Endothelial cell of umbilical vein (primary cell): ENCODE results near the gene SEL1L2. TPM values are rescaled to one million over a fixed set of nuclear protein-coding genes. Genes with fewer than 3 reads are reported as not detected.

ENCODE experiments used
- BruUV-seq: library from RNA; stranded (reverse); fragments of 400-500 nt; replicated peaks from 2 replicates; lab custom pipeline; 2021; lab: Mats Ljungman, UMichigan
- CTCF ChIA-PET: fragments of 300-600, 350-600 bp; sonication (Branson Sonifier 250); formaldehyde crosslinking; loops from one replicate; lab custom pipeline; 2021; ENCODE audit warnings: antibody characterized with exemption, inconsistent platforms; lab: Charles Lee
- POLR2A ChIA-PET: fragments of 300-600, 350-600 bp; sonication (Branson Sonifier 250); formaldehyde crosslinking; loops from one replicate; lab custom pipeline; 2021; ENCODE audit warnings: antibody characterized with exemption, inconsistent platforms; lab: Charles Lee
- DNase-seq: peaks from one replicate; pipeline ENCODE4 v3.0.0-alpha.2; 2011; ENCODE audit warnings: low read depth, low spot score
- FAIRE-seq: peaks from 2 replicates; lab custom pipeline; 2011; peaks lifted over from hg19 to GRCh38; lab: Jason Lieb, UNC
- H2AFZ ChIP-seq: 2 replicates; pipeline ENCODE4 v1.6.0; 2012; ENCODE audit warnings: low read depth, low read length, control low read depth, inconsistent platforms
- H3K27ac ChIP-seq: 2 replicates; pipeline ENCODE4 v1.5.1; 2011; ENCODE audit warnings: low read depth, mild to moderate bottlenecking, control low read depth, low read length, moderate library complexity; ENCODE audit not compliant: insufficient read depth
- H3K27me3 ChIP-seq, 2 experiments: 2 replicates each; pipeline versions ENCODE4 v1.6.0 to v1.6.1; 2011; ENCODE audit warnings: low read length in 2 of 2, mixed read lengths in 1 of 2; ENCODE audit not compliant: control insufficient read depth in 2 of 2, insufficient read depth in 2 of 2
- H3K36me3 ChIP-seq, 2 experiments: 2 replicates in 1 of 2; 3 replicates in 1 of 2; pipeline ENCODE4 v1.5.1; 2011; ENCODE audit warnings: low read length in 2 of 2, mild to moderate bottlenecking in 1 of 2, moderate library complexity in 1 of 2; ENCODE audit not compliant: control insufficient read depth in 2 of 2, insufficient read depth in 2 of 2; ENCODE audit errors: extremely low read depth in 1 of 2
- H3K4me1 ChIP-seq: 3 replicates; pipeline ENCODE4 v1.5.1; 2011; ENCODE audit warnings: mild to moderate bottlenecking, low read length; ENCODE audit not compliant: control insufficient read depth, insufficient read depth; ENCODE audit errors: extremely low read depth
- H3K4me2 ChIP-seq: 2 replicates; pipeline ENCODE4 v1.6.1; 2011; ENCODE audit warnings: low read length, control low read depth, mixed read lengths; ENCODE audit not compliant: insufficient read depth
- H3K4me3 ChIP-seq, 3 experiments: fragments of 200-600 bp in 1 of 3; sonication (generic), shearing (Covaris generic) in 1 of 3; replicated peaks in 1 of 3; 2 replicates each; pipeline ENCODE4 v1.5.1; 2011 to 2016; ENCODE audit warnings: control low read depth in 3 of 3, low read length in 3 of 3, mild to moderate bottlenecking in 2 of 3, inconsistent platforms in 1 of 3, low read depth in 1 of 3, moderate library complexity in 1 of 3; ENCODE audit not compliant: insufficient read depth in 1 of 3
- H3K79me2 ChIP-seq: 2 replicates; pipeline ENCODE4 v1.6.0; 2012; ENCODE audit warnings: low read length, inconsistent platforms; ENCODE audit not compliant: control insufficient read depth, insufficient read depth
- H3K9ac ChIP-seq: replicated peaks from 2 replicates; pipeline ENCODE3; 2011; ENCODE audit warnings: low read length, control low read depth; ENCODE audit not compliant: insufficient read depth; ENCODE audit errors: extremely low read depth
- H3K9me1 ChIP-seq: replicated peaks from 3 replicates; pipeline ENCODE4 v1.6.0; 2011; ENCODE audit warnings: mild to moderate bottlenecking, low read length; ENCODE audit not compliant: control insufficient read depth, insufficient read depth; ENCODE audit errors: extremely low read depth
- H3K9me3 ChIP-seq: replicated peaks from 2 replicates; pipeline ENCODE4 v1.5.1; 2012; ENCODE audit warnings: low read length, inconsistent platforms; ENCODE audit not compliant: control insufficient read depth, insufficient read depth
- H4K20me1 ChIP-seq: replicated peaks from 2 replicates; pipeline ENCODE3; 2011; ENCODE audit warnings: mild to moderate bottlenecking, low read length; ENCODE audit not compliant: control insufficient read depth, insufficient read depth; ENCODE audit errors: extremely low read depth
- EZH2 ChIP-seq: IDR thresholded peaks from 2 replicates; pipeline ENCODE4 v1.6.1; 2012; ENCODE audit warnings: borderline replicate concordance, low read depth, mild to moderate bottlenecking, moderate library complexity, low read length, inconsistent platforms; ENCODE audit not compliant: severe bottlenecking
- FOS ChIP-seq: IDR thresholded peaks from 2 replicates; pipeline ENCODE4 v1.6.1; 2011; ENCODE audit warnings: mild to moderate bottlenecking, low read length, moderate library complexity, borderline replicate concordance; ENCODE audit not compliant: insufficient read depth
- GATA2 ChIP-seq: IDR thresholded peaks from 2 replicates; pipeline ENCODE4 v1.7.0; 2011; ENCODE audit warnings: low read depth, mild to moderate bottlenecking, moderate library complexity, mixed read lengths, low read length; ENCODE audit not compliant: insufficient read length, insufficient read depth
- JUN ChIP-seq: IDR thresholded peaks from 2 replicates; pipeline ENCODE4 v1.6.1; 2011; ENCODE audit warnings: borderline replicate concordance, low read depth; ENCODE audit not compliant: insufficient read length, insufficient read depth
- MAX ChIP-seq: IDR thresholded peaks from 2 replicates; pipeline ENCODE4 v1.6.1; 2011; ENCODE audit not compliant: insufficient read depth, insufficient read length
- MYC ChIP-seq: IDR thresholded peaks from one replicate; pipeline ENCODE4 v1.6.1; 2011; ENCODE audit warnings: mild to moderate bottlenecking, low read depth, low read length
- POLR2A ChIP-seq: IDR thresholded peaks from 2 replicates; pipeline ENCODE4 v1.6.1; 2012; ENCODE audit warnings: low read depth, mild to moderate bottlenecking, control low read depth, low read length
- POLR2AphosphoS5 ChIP-seq: IDR thresholded peaks from 2 replicates; pipeline ENCODE4 v1.6.1; 2012; ENCODE audit warnings: low read depth, mild to moderate bottlenecking, control low read depth, low read length, moderate library complexity; ENCODE audit not compliant: insufficient read depth
- dilution Hi-C: fragments of 300-500 bp; cut with MboI; formaldehyde crosslinking; loops from one replicate; pipeline ENCODE4 v1.15.0; 2019; ENCODE audit warnings: low sequenced_read_pairs; ENCODE audit not compliant: extremely low pct_ligation_motif_present
- intact Hi-C: fragments of 100-400 bp; cut with micrococcal nuclease; formaldehyde crosslinking; loops from one replicate; pipeline ENCODE4 v1.10.0; 2022
- polyA plus RNA-seq, 4 experiments: library from polyadenylated mRNA; depleted of rRNA in 3 of 4; stranded (reverse) in 3 of 4; unstranded in 1 of 4; fragments of >200 nt; gene quantifications; 2 replicates each; pipeline versions ENCODE4 v1.2.1 to v1.2.3, GENCODE V29; 2011 to 2012; ENCODE audit warnings: missing spikeins in 1 of 4
- total RNA-seq: library from RNA; stranded (reverse); gene quantifications from 2 replicates; pipeline ENCODE4 v1.2.3, GENCODE V29; 2021
- TF ChIP-seq, protein P1 (sequence below), 2 donors: IDR thresholded peaks; 1 replicate in 1 of 2; 2 replicates in 1 of 2; pipeline ENCODE4 v1.5.1; 2011; ENCODE audit warnings: low read length in 2 of 2, mild to moderate bottlenecking in 2 of 2, moderate library complexity in 2 of 2, control low read depth in 1 of 2, inconsistent platforms in 1 of 2, low read depth in 1 of 2; ENCODE audit not compliant: insufficient read depth in 1 of 2; ENCODE audit errors: extremely low read depth in 1 of 2

Gene SEL1L2
- total and polyA plus RNA-seq, 2 donors (not counting 3 experiments of a cell fraction or from before 2014, with no cell fraction given), result not detected

- Histone ChIP-seq H3K4me2 (no peak overlapping the region), H4K20me1 (no peaks in the 10 kb centered on the region), H3K9me1 (no peaks in the 10 kb centered on the region), H3K4me1 (no peaks in the 10 kb centered on the region), H3K79me2 (no peaks in the 10 kb centered on the region), H3K9ac (no peak overlapping the region), H3K9me3 (no peaks in the 10 kb centered on the region), H3K27ac (no peak overlapping the region), H3K27me3 (no peaks in the 10 kb centered on the region), H2AFZ (no peak overlapping the region), H3K4me3 (no peak overlapping the region), H3K36me3 (no peaks in the 10 kb centered on the region)
- no TSS peak for BruUV-seq
- FAIRE-seq (no peak), DNase-seq (no peak)
- TF ChIP-seq, protein P1, sequence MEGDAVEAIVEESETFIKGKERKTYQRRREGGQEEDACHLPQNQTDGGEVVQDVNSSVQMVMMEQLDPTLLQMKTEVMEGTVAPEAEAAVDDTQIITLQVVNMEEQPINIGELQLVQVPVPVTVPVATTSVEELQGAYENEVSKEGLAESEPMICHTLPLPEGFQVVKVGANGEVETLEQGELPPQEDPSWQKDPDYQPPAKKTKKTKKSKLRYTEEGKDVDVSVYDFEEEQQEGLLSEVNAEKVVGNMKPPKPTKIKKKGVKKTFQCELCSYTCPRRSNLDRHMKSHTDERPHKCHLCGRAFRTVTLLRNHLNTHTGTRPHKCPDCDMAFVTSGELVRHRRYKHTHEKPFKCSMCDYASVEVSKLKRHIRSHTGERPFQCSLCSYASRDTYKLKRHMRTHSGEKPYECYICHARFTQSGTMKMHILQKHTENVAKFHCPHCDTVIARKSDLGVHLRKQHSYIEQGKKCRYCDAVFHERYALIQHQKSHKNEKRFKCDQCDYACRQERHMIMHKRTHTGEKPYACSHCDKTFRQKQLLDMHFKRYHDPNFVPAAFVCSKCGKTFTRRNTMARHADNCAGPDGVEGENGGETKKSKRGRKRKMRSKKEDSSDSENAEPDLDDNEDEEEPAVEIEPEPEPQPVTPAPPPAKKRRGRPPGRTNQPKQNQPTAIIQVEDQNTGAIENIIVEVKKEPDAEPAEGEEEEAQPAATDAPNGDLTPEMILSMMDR (IDR thresholded peaks at IDR 0.05; ENCODE audit: extremely low read depth in 1 of 2, insufficient read depth in 1 of 2, low read depth in 1 of 2, low read length in 2 of 2), result no peak
- TF ChIP-seq MYC (no peak), EZH2 (no peak), GATA2 (no peak), FOS (no peak), MAX (no peak), POLR2A (no peak), POLR2AphosphoS5 (no peak), JUN (no peak)
- ChIA-PET POLR2A (no interaction called here), CTCF (no interaction called here)
- dilution Hi-C loops, result no loop called here
- intact Hi-C loops, result no loop called here
These were observed 131.5 kb downstream of the SEL1L2 start for GRCh38 chr20:13858871-13859270.
